MV-4-11 (cell line): ENCODE results near the gene RNF168.
"Not testable (repeated sequence)": the region's sequence is repeated elsewhere in the genome, so short reads cannot be mapped to it uniquely, and the experiment has no call there.

Source experiments
- DNase-seq: peaks from one replicate; lab custom pipeline; 2025; lab: John Stamatoyannopoulos, UW

The RNF168 gene

GRCh38 chr3:196514913-196515621 is 11.5 kb upstream of the RNF168 start, which contains the start of gene SMCO1:
SMCO1 (minus strand) TSS chr3:196515346; CDS start chr3:196515209, 137 bp downstream.
- no peak for DNase-seq

- DNase-seq = no peak
These were observed 10.8 kb upstream of the RNF168 start for GRCh38 chr3:196514350-196514716.

GRCh38 chr3:196513697-196514349 is 10.3 kb upstream of the RNF168 start:
- DNase-seq = no peak

- not testable (repeated sequence) for DNase-seq
These were observed 8.3 kb upstream of the RNF168 start for GRCh38 chr3:196511646-196512425.

GRCh38 chr3:196511108-196511507 is 7.5 kb upstream of the RNF168 start:
- not testable (repeated sequence) for DNase-seq

- DNase-seq = no peak
These were observed 3.1 kb upstream of the RNF168 start for GRCh38 chr3:196506687-196507086.

GRCh38 chr3:196504556-196504955 is 988 bp upstream of the RNF168 start:
- no peak for DNase-seq

GRCh38 chr3:196504077-196504398 is 470 bp upstream of the RNF168 start:
- DNase-seq = not testable (repeated sequence)

- DNase-seq = peak; percentile 79
These were observed 783 bp downstream of the RNF168 start for GRCh38 chr3:196502775-196503195.

GRCh38 chr3:196501316-196502044 is 2.1 kb downstream of the RNF168 start:
- no peak for DNase-seq

- no peak for DNase-seq
These were observed 3.6 kb downstream of the RNF168 start for GRCh38 chr3:196499807-196500524.

GRCh38 chr3:196499061-196499460 is 4.5 kb downstream of the RNF168 start:
- DNase-seq = no peak

- DNase-seq = no peak
These were observed 5.3 kb downstream of the RNF168 start for GRCh38 chr3:196498297-196498696.

- DNase-seq = no peak
These were observed 7.4 kb downstream of the RNF168 start for GRCh38 chr3:196496183-196496582.

GRCh38 chr3:196493292-196493691 is 10.3 kb downstream of the RNF168 start:
- DNase-seq = no peak

- no peak for DNase-seq
These were observed 11.5 kb downstream of the RNF168 start for GRCh38 chr3:196492080-196492479.

- no peak for DNase-seq
These were observed 13.8 kb downstream of the RNF168 start for GRCh38 chr3:196489747-196490146.

- no peak for DNase-seq
These were observed 17.3 kb downstream of the RNF168 start for GRCh38 chr3:196486263-196486662.

- DNase-seq = no peak
These were observed 25.9 kb downstream of the RNF168 start for GRCh38 chr3:196477678-196478077.

- DNase-seq = no peak
These were observed 31.3 kb downstream of the RNF168 start for GRCh38 chr3:196472286-196472685.

GRCh38 chr3:196471551-196471950 is 32.0 kb downstream of the RNF168 start:
- DNase-seq = no peak

GRCh38 chr3:196470182-196470581 is 33.4 kb downstream of the RNF168 start:
- DNase-seq = not testable (repeated sequence)
